GM12892 (cell line): ENCODE data around the gene TEX22.

Source experiments
- POLR2A ChIP-seq: IDR thresholded peaks from 2 replicates; pipeline ENCODE4 v1.6.1; 2011; ENCODE audit warnings: low read depth, low read length, control low read depth
- POLR2AphosphoS5 ChIP-seq: IDR thresholded peaks from 2 replicates; pipeline ENCODE4 v1.6.1; 2011; ENCODE audit warnings: low read depth, low read length, control low read depth
- TAF1 ChIP-seq: IDR thresholded peaks from 2 replicates; pipeline ENCODE4 v1.6.1; 2011; ENCODE audit warnings: low read depth, mild to moderate bottlenecking, control low read depth, low read length, borderline replicate concordance

GRCh38 chr14:105439179-105439578 lies 40.8 kb downstream of the TEX22 start:
- TF ChIP-seq TAF1 (no peak), POLR2AphosphoS5 (no peak), POLR2A (no peak)
